Tongue (tissue), 2 donors: ENCODE results near the gene ZNF416. TPM values are rescaled to one million over a fixed set of nuclear protein-coding genes. Genes with fewer than 3 reads are reported as not detected.

Experiments used
- DNase-seq: peaks from one replicate; pipeline ENCODE4 v3.0.0-alpha.2; 2015
- total RNA-seq: library from RNA; depleted of rRNA; stranded (reverse); fragments of >200 nt; gene quantifications from one replicate; pipeline ENCODE4 v1.2.3, GENCODE V29; 2014

ZNF416 gene
- 5.4 TPM for total RNA-seq

GRCh38 chr19:57578487-57579205 is at the start of gene ZNF416:
Gene ZNF416, minus strand, starts transcription at chr19:57578911. Its CDS starts 207 bp downstream, at chr19:57578704.
- peak; percentile 99 for DNase-seq

GRCh38 chr19:57623091-57623490 is 44.4 kb upstream of the ZNF416 start:
- DNase-seq = no peak

GRCh38 chr19:57620673-57621348 is 42.1 kb upstream of the ZNF416 start:
- no peak for DNase-seq

GRCh38 chr19:57615346-57615745 is 36.6 kb upstream of the ZNF416 start:
- no peak for DNase-seq

- DNase-seq = peak; percentile 97
These were observed 35.4 kb upstream of the ZNF416 start, which contains the start of gene ZNF134 for GRCh38 chr19:57613941-57614743. Gene ZNF134, plus strand, starts transcription at chr19:57614242. Its CDS starts 5,227 bp downstream, at chr19:57619469.

GRCh38 chr19:57611113-57611512 is 32.4 kb upstream of the ZNF416 start:
- DNase-seq = no peak

- no peak for DNase-seq
These were observed 28.2 kb upstream of the ZNF416 start for GRCh38 chr19:57606931-57607330.

GRCh38 chr19:57599761-57600383 is 21.2 kb upstream of the ZNF416 start, which contains the start of gene ZNF530:
Gene ZNF530, plus strand, starts transcription at chr19:57599885. Its CDS starts 4,461 bp downstream, at chr19:57604346.
- DNase-seq = peak; percentile 97

GRCh38 chr19:57599377-57599760 is 20.7 kb upstream of the ZNF416 start:
- no peak for DNase-seq

- no peak for DNase-seq
These were observed 8.8 kb upstream of the ZNF416 start for GRCh38 chr19:57587529-57587928.

- peak; percentile 98 for DNase-seq
These were observed 5.1 kb upstream of the ZNF416 start, which contains the start of gene ZIK1 for GRCh38 chr19:57583521-57584416. Gene ZIK1, plus strand, starts transcription at chr19:57584145. Its CDS starts 212 bp downstream, at chr19:57584357.

- DNase-seq = no peak
These were observed 4.4 kb upstream of the ZNF416 start for GRCh38 chr19:57583104-57583520.

- no peak for DNase-seq
These were observed 2.0 kb downstream of the ZNF416 start for GRCh38 chr19:57576661-57577060.

GRCh38 chr19:57572415-57572947 is 6.2 kb downstream of the ZNF416 start:
- no peak for DNase-seq

- DNase-seq = no peak
These were observed 8.0 kb downstream of the ZNF416 start for GRCh38 chr19:57570707-57571106.

- DNase-seq = no peak
These were observed 12.1 kb downstream of the ZNF416 start for GRCh38 chr19:57566396-57567265.

- no peak for DNase-seq
These were observed 15.2 kb downstream of the ZNF416 start for GRCh38 chr19:57563547-57563946.

GRCh38 chr19:57560049-57560491 is 18.6 kb downstream of the ZNF416 start:
- DNase-seq = no peak

GRCh38 chr19:57559404-57560025 is 19.2 kb downstream of the ZNF416 start, which contains the start of gene ZNF550:
Gene ZNF550, minus strand, starts transcription at chr19:57559863. Its CDS starts 181 bp downstream, at chr19:57559682.
- DNase-seq = peak; percentile 96
